Left lung (tissue), 10 donors: ENCODE results near the gene CYB5R2. TPM values are rescaled to one million over a fixed set of nuclear protein-coding genes. Genes with fewer than 3 reads are reported as not detected.

Source experiments
- ATAC-seq: fragments of 200-7000 bp; cut with Tn5 transposase; one replicate; pipeline ENCODE4 v1.9.1; 2020; ENCODE audit warnings: moderate library complexity
- DNase-seq, 4 donors: peaks; one replicate each; pipeline ENCODE4 v3.0.0-alpha.2; 2013 to 2020
- H3K27ac ChIP-seq, 2 donors: fragments of 200-600 bp; sonication (generic) in 1 of 2; one replicate each; pipeline versions ENCODE4 v1.5.0 to v1.8.0; 2020 to 2021
- H3K27me3 ChIP-seq, 2 donors: fragments of 200-600 bp; sonication (generic) in 1 of 2; one replicate each; pipeline versions ENCODE4 v1.5.0 to v1.8.0; 2020 to 2021
- H3K36me3 ChIP-seq, 2 donors: fragments of 200-600 bp; sonication (generic) in 1 of 2; one replicate each; pipeline versions ENCODE4 v1.5.0 to v1.8.0; 2020 to 2021
- H3K4me1 ChIP-seq, 2 donors: fragments of 200-600 bp; one replicate each; pipeline ENCODE4 v1.8.0; 2021
- H3K4me3 ChIP-seq, 2 donors: fragments of 200-600 bp; sonication (generic) in 1 of 2; one replicate each; pipeline versions ENCODE4 v1.5.0 to v1.8.0; 2020 to 2021; ENCODE audit warnings: mild to moderate bottlenecking in 1 of 2
- H3K9me3 ChIP-seq, 2 donors: fragments of 200-600 bp; sonication (generic) in 1 of 2; one replicate each; pipeline versions ENCODE4 v1.5.0 to v1.8.0; 2020 to 2021
- intact Hi-C, 2 donors: fragments of 100-400 bp; cut with DNase I; formaldehyde crosslinking; loops; one replicate each; pipeline versions ENCODE4 v1.11.2 to v1.14.2; 2022
- polyA plus RNA-seq, 6 donors: library from polyadenylated mRNA; unstranded; fragments of 120-200 nt; gene quantifications; one replicate each; pipeline ENCODE4 v1.2.1, GENCODE V29; 2013; ENCODE audit not compliant: insufficient read length in 6 of 6
- total RNA-seq, 2 donors: library from RNA; stranded (reverse); fragmentation: NEBNext Ultra II Directional; extraction: Animal tissue kit (Norgen Biotek cat#: 25700); gene quantifications; one replicate each; pipeline ENCODE4 v1.2.1, GENCODE V29; 2021
- TF ChIP-seq, protein P1 (sequence below), 2 donors: fragments of 200-600 bp; sonication (generic) in 1 of 2; IDR thresholded peaks; one replicate each; pipeline versions ENCODE4 v1.5.0 to v1.8.0; 2021; ENCODE audit warnings: antibody characterized with exemption in 2 of 2
- donor health status: DM: no; HTN: yes; CAD: no.
- donor health status: DM: no; HTN: no; CAD: no.

CYB5R2 gene
- total and polyA plus RNA-seq, 8 donors, result 7.9 to 22.4 (median 17.3) TPM

- H3K9me3 ChIP-seq, result no peaks in the 10 kb centered on the region
- intact Hi-C loops, result no loop called here
Observed at GRCh38 chr11:7677796-7678201, 4.5 kb upstream of the CYB5R2 start.

DNA sequence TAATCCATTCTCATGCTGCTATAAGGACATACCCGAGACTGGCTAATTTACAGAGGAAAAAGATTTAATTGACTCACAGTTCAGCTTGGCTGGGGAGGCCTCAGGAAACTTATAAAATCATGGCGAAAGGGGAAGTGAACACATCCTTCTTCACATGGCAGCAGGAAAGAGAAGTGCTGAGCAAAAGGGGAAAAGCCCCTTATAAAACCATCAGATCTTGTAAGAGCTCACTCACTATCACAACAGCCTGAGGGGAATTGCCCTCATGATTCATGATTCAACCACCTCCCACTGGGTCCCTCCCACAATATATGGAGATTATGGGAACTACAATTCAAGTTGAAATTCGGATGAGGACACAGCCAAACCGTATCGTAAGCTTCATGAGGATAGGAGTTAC is 3.8 kb upstream of the CYB5R2 start:
- Histone ChIP-seq H3K36me3 (no peaks in the 10 kb centered on the region), H3K27me3 (peaks cover 0 to 52% of the 10 kb centered on the region in 2 donors), H3K9me3 (no peaks in the 10 kb centered on the region), H3K4me3 (no peak overlapping the region), H3K27ac (no peak overlapping the region), H3K4me1 (peaks cover 7 to 17% of the 10 kb centered on the region in 2 donors)
- intact Hi-C loops, result no loop called here
- no peak for DNase-seq
- TF ChIP-seq, protein P1, sequence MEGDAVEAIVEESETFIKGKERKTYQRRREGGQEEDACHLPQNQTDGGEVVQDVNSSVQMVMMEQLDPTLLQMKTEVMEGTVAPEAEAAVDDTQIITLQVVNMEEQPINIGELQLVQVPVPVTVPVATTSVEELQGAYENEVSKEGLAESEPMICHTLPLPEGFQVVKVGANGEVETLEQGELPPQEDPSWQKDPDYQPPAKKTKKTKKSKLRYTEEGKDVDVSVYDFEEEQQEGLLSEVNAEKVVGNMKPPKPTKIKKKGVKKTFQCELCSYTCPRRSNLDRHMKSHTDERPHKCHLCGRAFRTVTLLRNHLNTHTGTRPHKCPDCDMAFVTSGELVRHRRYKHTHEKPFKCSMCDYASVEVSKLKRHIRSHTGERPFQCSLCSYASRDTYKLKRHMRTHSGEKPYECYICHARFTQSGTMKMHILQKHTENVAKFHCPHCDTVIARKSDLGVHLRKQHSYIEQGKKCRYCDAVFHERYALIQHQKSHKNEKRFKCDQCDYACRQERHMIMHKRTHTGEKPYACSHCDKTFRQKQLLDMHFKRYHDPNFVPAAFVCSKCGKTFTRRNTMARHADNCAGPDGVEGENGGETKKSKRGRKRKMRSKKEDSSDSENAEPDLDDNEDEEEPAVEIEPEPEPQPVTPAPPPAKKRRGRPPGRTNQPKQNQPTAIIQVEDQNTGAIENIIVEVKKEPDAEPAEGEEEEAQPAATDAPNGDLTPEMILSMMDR (IDR thresholded peaks at IDR 0.05), result no peak
- ATAC-seq, result no peak

More at GRCh38 chr11:7677796-7678201, 4.5 kb upstream of the CYB5R2 start:
- H3K4me1 ChIP-seq, result peaks cover 7 to 16% of the 10 kb centered on the region in 2 donors
- peaks cover 0 to 45% of the 10 kb centered on the region in 2 donors for H3K27me3 ChIP-seq
- H3K36me3 ChIP-seq, result no peaks in the 10 kb centered on the region
- no peak overlapping the region for H3K27ac ChIP-seq
- no peak overlapping the region for H3K4me3 ChIP-seq
- TF ChIP-seq, protein P1 (IDR thresholded peaks at IDR 0.05), result no peak
- DNase-seq (peak in 1 of 4 donors; percentile 33), ATAC-seq (no peak)

GRCh38 chr11:7675631-7676030 is 2.3 kb upstream of the CYB5R2 start:
- Histone ChIP-seq H3K36me3 (no peaks in the 10 kb centered on the region), H3K9me3 (no peaks in the 10 kb centered on the region), H3K4me1 (peaks cover 7 to 17% of the 10 kb centered on the region in 2 donors), H3K4me3 (no peak overlapping the region), H3K27ac (no peak overlapping the region), H3K27me3 (peaks cover 0 to 49% of the 10 kb centered on the region in 2 donors)
- no peak for ATAC-seq
- intact Hi-C loops, result no loop called here
- no peak for DNase-seq
- TF ChIP-seq, protein P1 (IDR thresholded peaks at IDR 0.05), result no peak

DNA sequence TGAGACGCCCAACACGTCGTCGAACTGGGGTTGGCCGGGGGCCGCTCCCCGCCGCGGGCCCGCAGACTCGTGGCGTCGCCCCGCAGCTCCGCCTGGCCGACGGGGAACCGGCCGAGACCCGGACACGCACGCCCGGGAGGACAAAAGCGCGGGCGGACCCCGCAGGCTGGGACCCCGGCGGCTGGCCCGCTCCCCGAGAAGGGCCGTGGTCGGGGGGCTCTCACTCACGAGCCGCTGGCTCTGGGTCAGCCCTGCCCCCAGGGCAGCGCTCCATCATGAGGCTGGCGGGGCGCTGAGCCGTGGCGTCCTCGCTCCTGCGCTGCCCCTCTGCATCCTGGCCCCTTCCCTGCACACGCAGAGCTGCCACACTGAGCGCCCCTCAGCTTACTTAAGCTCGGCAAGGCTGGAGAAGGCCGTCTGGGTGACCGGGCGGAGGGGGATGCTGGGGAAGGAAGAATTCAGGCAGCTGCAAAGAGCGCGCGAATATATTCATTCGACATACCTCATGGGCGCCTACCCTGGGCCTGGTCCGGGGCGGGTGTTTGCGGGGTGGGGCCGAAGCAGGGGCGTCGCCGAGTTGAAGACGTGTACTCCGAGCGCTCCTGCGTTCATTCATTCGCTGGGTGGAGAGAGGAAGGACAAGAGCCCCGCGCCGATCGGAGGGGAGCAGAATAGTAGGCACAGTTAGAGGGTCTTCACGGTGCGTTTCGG is 579 bp upstream of the CYB5R2 start:
- ATAC-seq (peak; percentile 71), DNase-seq (peak in 2 of 4 donors; percentile 49 to 79)
- no peaks in the 10 kb centered on the region for H3K36me3 ChIP-seq
- H3K27ac ChIP-seq, result peak overlapping the region in 1 of 2 donors; percentile 9
- H3K27me3 ChIP-seq, result peaks cover 0 to 43% of the 10 kb centered on the region in 2 donors
- peaks cover 7 to 17% of the 10 kb centered on the region in 2 donors for H3K4me1 ChIP-seq
- H3K4me3 ChIP-seq, result peak overlapping the region; percentile 44 to 51
- H3K9me3 ChIP-seq, result no peaks in the 10 kb centered on the region
- intact Hi-C loops, result no loop called here
- TF ChIP-seq, protein P1 (IDR thresholded peaks at IDR 0.05), result no peak

GRCh38 chr11:7672276-7672959 is 882 bp downstream of the CYB5R2 start:
- peak overlapping the region; percentile 44 to 51 for H3K4me3 ChIP-seq
- H3K4me1 ChIP-seq, result peaks cover 7 to 17% of the 10 kb centered on the region in 2 donors
- intact Hi-C loops, result no loop called here
- H3K27ac ChIP-seq, result no peak overlapping the region
- peaks cover 0 to 43% of the 10 kb centered on the region in 2 donors for H3K27me3 ChIP-seq
- ATAC-seq (no peak), DNase-seq (no peak)
- H3K9me3 ChIP-seq, result no peaks in the 10 kb centered on the region
- TF ChIP-seq, protein P1 (IDR thresholded peaks at IDR 0.05), result no peak
- no peaks in the 10 kb centered on the region for H3K36me3 ChIP-seq
